ENCODE data around the gene NUP35.

DNA sequence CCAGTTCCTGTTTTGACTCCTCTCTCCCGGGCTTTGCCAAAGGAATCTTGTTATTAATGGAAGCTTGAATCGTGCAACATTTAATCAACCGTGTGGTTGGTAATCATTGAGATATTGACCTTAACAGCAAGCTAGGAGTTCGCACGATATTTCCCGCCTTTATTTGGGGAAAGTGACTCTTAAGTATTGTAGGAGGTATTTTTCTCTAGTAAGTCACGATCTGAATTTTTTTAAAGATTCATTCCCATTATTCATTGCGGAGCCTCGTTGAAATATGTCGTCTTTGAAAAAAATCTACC lies 663 bp downstream of the NUP35 start:
- TF ChIP-seq CTCF (IDR thresholded peaks at IDR 0.05) (no peak), RNF2 (IDR thresholded peaks at IDR 0.05; ENCODE audit: borderline replicate concordance, low read depth) (no peak), ZFP36 (IDR thresholded peaks at IDR 0.05; ENCODE audit: borderline replicate concordance, partially characterized antibody) (no peak), HOXB13 (CRISPR knock-in tag; IDR thresholded peaks at IDR 0.05; ENCODE audit: low read depth) (no peak), MAX (IDR thresholded peaks at IDR 0.05) (no peak), POLR2A (IDR thresholded peaks at IDR 0.05; ENCODE audit: low read length) (no peak), RAD21 (conservative IDR thresholded peaks at IDR 0.05 in 1 of 2, IDR thresholded peaks at IDR 0.05 in 1 of 2) (no peak)
- TF ChIP-seq, protein P1, sequence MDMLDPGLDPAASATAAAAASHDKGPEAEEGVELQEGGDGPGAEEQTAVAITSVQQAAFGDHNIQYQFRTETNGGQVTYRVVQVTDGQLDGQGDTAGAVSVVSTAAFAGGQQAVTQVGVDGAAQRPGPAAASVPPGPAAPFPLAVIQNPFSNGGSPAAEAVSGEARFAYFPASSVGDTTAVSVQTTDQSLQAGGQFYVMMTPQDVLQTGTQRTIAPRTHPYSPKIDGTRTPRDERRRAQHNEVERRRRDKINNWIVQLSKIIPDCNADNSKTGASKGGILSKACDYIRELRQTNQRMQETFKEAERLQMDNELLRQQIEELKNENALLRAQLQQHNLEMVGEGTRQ (IDR thresholded peaks at IDR 0.05) = no peak

Measured in A549 (cell line).